HG03342 (cell line): ENCODE results near the gene OSBP2.
"Not testable (repeated sequence)": the region's sequence is repeated elsewhere in the genome, so short reads cannot be mapped to it uniquely, and the experiment has no call there.

Experiments used
- ATAC-seq: cut with Tn5 transposase; IDR thresholded peaks from one replicate; pipeline ENCODE4 v1.9.1; 2021; ENCODE audit warnings: mild to moderate bottlenecking, moderate library complexity; ENCODE audit not compliant: unreplicated experiment

Gene OSBP2

GRCh38 chr22:30679895-30680690 is 14.6 kb upstream of the OSBP2 start:
- ATAC-seq, result not testable (repeated sequence)

GRCh38 chr22:30680991-30681770 is 13.5 kb upstream of the OSBP2 start:
- no peak for ATAC-seq

GRCh38 chr22:30681831-30682230 is 12.8 kb upstream of the OSBP2 start:
- ATAC-seq, result no peak

- no peak for ATAC-seq
These were observed 9.5 kb upstream of the OSBP2 start for GRCh38 chr22:30685178-30685577.

GRCh38 chr22:30687358-30687757 is 7.3 kb upstream of the OSBP2 start:
- ATAC-seq, result no peak

- ATAC-seq, result no peak
These were observed 5.1 kb upstream of the OSBP2 start for GRCh38 chr22:30689622-30690021.

- ATAC-seq, result no peak
These were observed 3.5 kb upstream of the OSBP2 start for GRCh38 chr22:30691204-30691603.

GRCh38 chr22:30694171-30694639 is 469 bp upstream of the OSBP2 start:
- ATAC-seq, result no peak

- ATAC-seq, result no peak
These were observed 727 bp downstream of the OSBP2 start for GRCh38 chr22:30695351-30695851.

GRCh38 chr22:30695871-30696655 is 1.4 kb downstream of the OSBP2 start:
- ATAC-seq, result no peak

- no peak for ATAC-seq
These were observed 3.3 kb downstream of the OSBP2 start for GRCh38 chr22:30697975-30698374.

GRCh38 chr22:30701872-30702271 is 7.2 kb downstream of the OSBP2 start:
- no peak for ATAC-seq

GRCh38 chr22:30702856-30703255 is 8.2 kb downstream of the OSBP2 start:
- ATAC-seq, result no peak

- ATAC-seq, result no peak
These were observed 10.3 kb downstream of the OSBP2 start for GRCh38 chr22:30704978-30705377.

GRCh38 chr22:30705710-30706651 is 11.3 kb downstream of the OSBP2 start:
- peak; percentile 63 for ATAC-seq

- not testable (repeated sequence) for ATAC-seq
These were observed 15.3 kb downstream of the OSBP2 start for GRCh38 chr22:30709980-30710379.

- no peak for ATAC-seq
These were observed 17.4 kb downstream of the OSBP2 start for GRCh38 chr22:30712094-30712493.

- no peak for ATAC-seq
These were observed 19.4 kb downstream of the OSBP2 start for GRCh38 chr22:30714062-30714461.

GRCh38 chr22:30717331-30717921 is 22.8 kb downstream of the OSBP2 start:
- ATAC-seq, result no peak

- ATAC-seq, result no peak
These were observed 23.3 kb downstream of the OSBP2 start for GRCh38 chr22:30717952-30718351.
